Measurements from ENCODE around the gene MAP4K4. TPM values are rescaled to one million over a fixed set of nuclear protein-coding genes. Genes with fewer than 3 reads are reported as not detected.

Gene MAP4K4
- total RNA-seq, 1 donor from 2014 or later: 48.0 TPM

GRCh38 chr2:101942851-101943250 is 245.3 kb downstream of the MAP4K4 start:
- no peak for DNase-seq (ENCODE audit: low spot score in 2 of 2)
- intact Hi-C loops (cut with DNase I): no loop called here
- Histone ChIP-seq H3K27ac (no peak overlapping the region), H3K9me3 (peaks cover 0 to 10% of the 10 kb centered on the region in 2 donors), H3K4me3 (no peak overlapping the region), H3K36me3 (no peaks in the 10 kb centered on the region), H3K27me3 (no peaks in the 10 kb centered on the region), H3K4me1 (no peaks in the 10 kb centered on the region)
- no peak for TF ChIP-seq CTCF (IDR thresholded peaks at IDR 0.05)

Other genes with a start within 250 kb of the MAP4K4 start
- not detected for gene RFX8, start 222.6 kb upstream of the MAP4K4 start, total RNA-seq